Transverse colon (tissue), 4 donors: ENCODE results near the gene EHBP1L1. TPM values are rescaled to one million over a fixed set of nuclear protein-coding genes. Genes with fewer than 3 reads are reported as not detected.

Experiments used
- DNase-seq: peaks from one replicate; pipeline ENCODE4 v3.0.0-alpha.2; 2019
- H3K27ac ChIP-seq, 4 donors: fragments of 200-600 bp; sonication (generic); 2 replicates each; pipeline ENCODE4 v1.5.1; 2016 to 2018; ENCODE audit warnings: inconsistent platforms in 4 of 4
- H3K27me3 ChIP-seq: fragments of 200-600 bp; sonication (generic); 2 replicates; pipeline ENCODE4 v1.5.1; 2017; ENCODE audit warnings: inconsistent platforms
- H3K36me3 ChIP-seq, 4 donors: fragments of 200-600 bp; sonication (generic); 2 replicates each; pipeline ENCODE4 v1.5.1; 2017 to 2019; ENCODE audit warnings: inconsistent platforms in 4 of 4
- H3K4me1 ChIP-seq, 4 donors: fragments of 200-600 bp; sonication (generic); 2 replicates each; pipeline ENCODE4 v1.5.1; 2017 to 2020; ENCODE audit warnings: inconsistent platforms in 4 of 4
- H3K4me3 ChIP-seq, 4 donors: fragments of 200-600 bp; sonication (generic); 1 replicate in 1 of 4; 2 replicates in 3 of 4; pipeline versions ENCODE4 v1.5.1 to v1.6.1; 2017 to 2019; ENCODE audit warnings: inconsistent platforms in 4 of 4
- H3K9me3 ChIP-seq, 2 donors: fragments of 200-600 bp; sonication (generic); 2 replicates each; pipeline ENCODE4 v1.5.1; 2017 to 2019; ENCODE audit warnings: inconsistent platforms in 2 of 2
- EP300 ChIP-seq: sonication (generic); formaldehyde crosslinking; IDR thresholded peaks from one replicate; pipeline ENCODE4 v1.6.1; 2017; ENCODE audit warnings: antibody characterized with exemption, low read depth
- POLR2A ChIP-seq: fragments of 450-650 bp; IDR thresholded peaks from one replicate; pipeline ENCODE4 v1.6.1; 2016; ENCODE audit warnings: antibody characterized with exemption, mild to moderate bottlenecking, moderate library complexity
- POLR2AphosphoS5 ChIP-seq, 3 donors: sonication (generic); formaldehyde crosslinking; IDR thresholded peaks; one replicate each; pipeline ENCODE4 v1.6.1; 2016; ENCODE audit warnings: antibody characterized with exemption in 3 of 3
- WGBS, 2 donors: methylation state at CpG; one replicate each; pipeline ENCODE4 v1.1.5; 2018; ENCODE audit warnings: low coverage in 1 of 2; 5-methylcytosine and 5-hydroxymethylcytosine counted together
- in situ Hi-C, 4 donors: fragments of 200-750 bp; cut with MboI; loops; one replicate each; pipeline versions ENCODE4 v1.15.0 to v1.15.1; 2017; ENCODE audit warnings: low sequenced_read_pairs in 3 of 4, low pct_ligation_motif_present in 1 of 4, low pct_unique_long_range_greater_than_20kb in 1 of 4
- intact Hi-C: fragments of 100-400 bp; cut with DNase I; formaldehyde crosslinking; loops from one replicate; pipeline ENCODE4 v1.15.1; 2023; ENCODE audit warnings: low total_unique reads
- total RNA-seq, 4 donors: library from RNA; depleted of rRNA; stranded (reverse); fragments of >200 nt; gene quantifications; one replicate each; pipeline ENCODE4 v1.1.0, GENCODE V29; 2016
- TF ChIP-seq, protein P1 (sequence below), 5 experiments: fragments of 200-600 bp in 3 of 5; fragments of 450-650 bp in 2 of 5; sonication (generic) in 3 of 5; IDR thresholded peaks; 1 replicate in 2 of 5; 2 replicates in 3 of 5; pipeline ENCODE4 v1.5.1; 2016 to 2017; ENCODE audit warnings: antibody characterized with exemption in 5 of 5, inconsistent platforms in 3 of 5, mild to moderate bottlenecking in 2 of 5, moderate library complexity in 1 of 5

Gene EHBP1L1
- total RNA-seq, 4 donors from 2014 or later: 90.2 to 215 (median 106) TPM

DNA sequence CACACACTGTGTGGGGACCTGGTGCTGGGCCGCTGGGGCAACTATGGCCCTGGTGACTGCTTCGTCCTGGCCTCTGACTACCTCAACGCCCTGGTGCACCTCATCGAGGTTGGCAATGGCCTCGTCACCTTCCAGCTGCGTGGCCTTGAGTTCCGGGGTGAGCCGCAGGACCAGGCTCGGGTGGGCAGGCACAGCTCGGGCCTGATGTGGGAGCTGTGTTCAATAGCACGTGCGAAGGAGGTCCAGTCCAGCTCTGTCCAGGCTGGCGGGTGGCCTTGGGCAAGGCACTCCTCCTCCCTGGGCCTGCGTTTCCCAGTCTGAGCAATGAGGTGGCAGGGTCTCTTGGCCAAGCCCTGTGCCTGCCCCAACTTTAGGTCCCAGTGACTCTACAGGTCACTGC, 53.7 kb downstream of the EHBP1L1 start:
- TF ChIP-seq POLR2A (no peak), EP300 (no peak), POLR2AphosphoS5 (IDR thresholded peaks at IDR 0.05) (no peak)
- TF ChIP-seq, protein P1, sequence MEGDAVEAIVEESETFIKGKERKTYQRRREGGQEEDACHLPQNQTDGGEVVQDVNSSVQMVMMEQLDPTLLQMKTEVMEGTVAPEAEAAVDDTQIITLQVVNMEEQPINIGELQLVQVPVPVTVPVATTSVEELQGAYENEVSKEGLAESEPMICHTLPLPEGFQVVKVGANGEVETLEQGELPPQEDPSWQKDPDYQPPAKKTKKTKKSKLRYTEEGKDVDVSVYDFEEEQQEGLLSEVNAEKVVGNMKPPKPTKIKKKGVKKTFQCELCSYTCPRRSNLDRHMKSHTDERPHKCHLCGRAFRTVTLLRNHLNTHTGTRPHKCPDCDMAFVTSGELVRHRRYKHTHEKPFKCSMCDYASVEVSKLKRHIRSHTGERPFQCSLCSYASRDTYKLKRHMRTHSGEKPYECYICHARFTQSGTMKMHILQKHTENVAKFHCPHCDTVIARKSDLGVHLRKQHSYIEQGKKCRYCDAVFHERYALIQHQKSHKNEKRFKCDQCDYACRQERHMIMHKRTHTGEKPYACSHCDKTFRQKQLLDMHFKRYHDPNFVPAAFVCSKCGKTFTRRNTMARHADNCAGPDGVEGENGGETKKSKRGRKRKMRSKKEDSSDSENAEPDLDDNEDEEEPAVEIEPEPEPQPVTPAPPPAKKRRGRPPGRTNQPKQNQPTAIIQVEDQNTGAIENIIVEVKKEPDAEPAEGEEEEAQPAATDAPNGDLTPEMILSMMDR (IDR thresholded peaks at IDR 0.05): no peak
- no peak for DNase-seq
- H3K9me3 ChIP-seq: no peaks in the 10 kb centered on the region
- H3K27me3 ChIP-seq: no peaks in the 10 kb centered on the region
- 97% methylated on average over 14 of the region's 14 CpGs; no CpG with 5 or more reads in 1 of the 2 donors for WGBS, 2 donors
- in situ Hi-C loops: no loop called here
- intact Hi-C loops: no loop called here
- H3K4me1 ChIP-seq: peaks cover 0 to 3% (median 0%) of the 10 kb centered on the region in 4 donors
- peaks cover 0 to 49% (median 14%) of the 10 kb centered on the region in 4 donors for H3K36me3 ChIP-seq
- no peak overlapping the region for H3K4me3 ChIP-seq
- no peak overlapping the region for H3K27ac ChIP-seq

GRCh38 chr11:65630215-65630614, 54.4 kb downstream of the EHBP1L1 start:
- H3K4me1 ChIP-seq: peaks cover 0 to 3% (median 0%) of the 10 kb centered on the region in 4 donors
- in situ Hi-C loops: no loop called here
- no peak overlapping the region for H3K27ac ChIP-seq
- no peaks in the 10 kb centered on the region for H3K9me3 ChIP-seq
- 85% methylated on average over 11 of the region's 11 CpGs; no CpG with 5 or more reads in 1 of the 2 donors for WGBS, 2 donors
- intact Hi-C loops: loop anchor here (10.0 kb wide), 1 partner anchor 75 kb away; no protein-coding TSS in a partner anchor
- DNase-seq: no peak
- H3K4me3 ChIP-seq: no peak overlapping the region
- no peaks in the 10 kb centered on the region for H3K27me3 ChIP-seq
- peaks cover 0 to 55% (median 17%) of the 10 kb centered on the region in 4 donors for H3K36me3 ChIP-seq
- TF ChIP-seq POLR2A (no peak), EP300 (no peak), POLR2AphosphoS5 (IDR thresholded peaks at IDR 0.05) (no peak)
- TF ChIP-seq, protein P1 (IDR thresholded peaks at IDR 0.05): no peak

GRCh38 chr11:65633390-65634108, 57.7 kb downstream of the EHBP1L1 start:
- peaks cover 0 to 53% (median 24%) of the 10 kb centered on the region in 4 donors for H3K36me3 ChIP-seq
- TF ChIP-seq, protein P1 (IDR thresholded peaks at IDR 0.05): no peak
- TF ChIP-seq POLR2AphosphoS5 (IDR thresholded peaks at IDR 0.05) (no peak), POLR2A (no peak), EP300 (no peak)
- no peak overlapping the region for H3K27ac ChIP-seq
- peaks cover 5 to 14% (median 11%) of the 10 kb centered on the region in 4 donors for H3K4me1 ChIP-seq
- no peaks in the 10 kb centered on the region for H3K27me3 ChIP-seq
- intact Hi-C loops (loop anchor here (10.0 kb wide), 1 partner anchor 71 kb away; no protein-coding TSS in a partner anchor), in situ Hi-C loops (no loop called here)
- no peaks in the 10 kb centered on the region for H3K9me3 ChIP-seq
- H3K4me3 ChIP-seq: no peak overlapping the region
- DNase-seq: no peak
- 87% methylated on average over 20 of the region's 20 CpGs; no CpG with 5 or more reads in 1 of the 2 donors for WGBS, 2 donors

DNA sequence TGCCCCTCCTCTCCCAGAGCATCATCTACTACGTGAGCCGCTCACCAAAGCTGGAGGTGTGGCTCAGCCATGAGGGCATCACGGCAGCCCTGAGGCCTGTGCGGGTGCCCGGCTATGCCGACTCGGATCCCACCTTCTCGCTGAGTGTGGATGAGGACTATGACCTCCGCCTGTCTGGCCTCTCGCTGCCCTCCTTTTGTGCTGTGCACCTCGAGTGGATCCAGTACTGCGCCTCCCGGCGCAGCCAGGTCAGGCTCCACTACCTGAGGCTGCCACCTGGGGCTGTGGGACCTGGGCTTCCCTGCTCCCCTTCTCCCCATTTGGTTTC, 58.2 kb downstream of the EHBP1L1 start:
- Histone ChIP-seq H3K9me3 (no peaks in the 10 kb centered on the region), H3K36me3 (peaks cover 0 to 48% (median 22%) of the 10 kb centered on the region in 4 donors), H3K4me1 (peaks cover 8 to 20% (median 16%) of the 10 kb centered on the region in 4 donors), H3K27me3 (no peaks in the 10 kb centered on the region), H3K4me3 (no peak overlapping the region), H3K27ac (no peak overlapping the region)
- TF ChIP-seq EP300 (no peak), POLR2A (no peak), POLR2AphosphoS5 (IDR thresholded peaks at IDR 0.05) (no peak)
- TF ChIP-seq, protein P1 (IDR thresholded peaks at IDR 0.05): no peak
- intact Hi-C loops (loop anchor here (10.0 kb wide), 1 partner anchor 71 kb away; no protein-coding TSS in a partner anchor), in situ Hi-C loops (no loop called here)
- 88% methylated on average over 14 of the region's 14 CpGs; no CpG with 5 or more reads in 1 of the 2 donors for WGBS, 2 donors
- no peak for DNase-seq
